Measurements from ENCODE around the gene CTBP2. TPM values are rescaled to one million over a fixed set of nuclear protein-coding genes. Genes with fewer than 3 reads are reported as not detected.

Gene CTBP2
- total and polyA plus RNA-seq, 10 of the 15 experiments (the other 5 are each of a cell fraction or from before 2014, with no cell fraction given), result 0.02 to 0.72 (median 0.06) TPM; not detected in 2

DNA sequence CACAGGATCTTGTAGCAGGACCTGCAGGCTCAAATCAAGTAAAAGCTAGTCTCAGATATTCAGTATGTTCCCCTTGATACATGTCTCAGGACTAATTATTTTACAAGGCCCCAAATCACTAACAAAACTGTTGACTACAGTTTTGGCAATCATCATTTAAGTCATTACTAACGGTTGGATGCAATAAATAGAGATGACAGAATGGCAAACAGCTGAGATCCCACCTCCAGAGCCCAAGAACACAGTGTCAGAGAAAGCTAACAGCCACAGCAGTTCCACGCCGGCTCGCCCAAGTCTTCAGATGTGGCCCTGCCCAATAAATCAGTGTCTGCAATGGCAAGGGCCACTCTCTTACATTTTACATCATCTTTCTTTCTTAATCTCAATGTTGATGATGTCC lies 87.6 kb downstream of the CTBP2 start:
- Histone ChIP-seq H3K4me3 (no peak overlapping the region), H3K27ac (ENCODE audit: control insufficient read depth, insufficient read depth) (no peak overlapping the region), H3K4me2 (ENCODE audit: control insufficient read depth, insufficient read depth) (no peak overlapping the region), H3K36me3 (ENCODE audit: control insufficient read depth in 2 of 2, insufficient read depth in 2 of 2, low read length in 1 of 2) (no peaks in the 10 kb centered on the region), H3K4me1 (ENCODE audit: control insufficient read depth, insufficient read depth, low read length) (no peaks in the 10 kb centered on the region), H3K9ac (ENCODE audit: control insufficient read depth, insufficient read depth, low read length) (no peak overlapping the region), H3K79me2 (ENCODE audit: control insufficient read depth, insufficient read depth, low read length) (no peaks in the 10 kb centered on the region), H2AFZ (ENCODE audit: control insufficient read depth, low read depth, low read length) (no peak overlapping the region), H3K27me3 (replicated peaks in 1 of 2; ENCODE audit: control insufficient read depth in 2 of 2, insufficient read depth in 2 of 2, low read length in 1 of 2) (peaks cover 3 to 4% of the 10 kb centered on the region in 2 experiments), H4K20me1 (ENCODE audit: control insufficient read depth, insufficient read depth) (0 out of 2 replicates have a peak, but pooled peaks cover 7% of the 10 kb centered on the region), H3K9me3 (replicated peaks; ENCODE audit: control insufficient read depth, insufficient read depth, low read length) (no peaks in the 10 kb centered on the region; the same call in 1 of the 3 replicates)
- in situ Hi-C loops (cut with MboI), result no loop called here
- ATAC-seq, result no peak
- RAD21 ChIA-PET (ENCODE audit: unreplicated experiment), result no interaction called here
- intact Hi-C loops (cut with micrococcal nuclease; ENCODE audit: unreplicated experiment), result no loop called here
- FAIRE-seq, result no peak
- TF ChIP-seq, protein P1, sequence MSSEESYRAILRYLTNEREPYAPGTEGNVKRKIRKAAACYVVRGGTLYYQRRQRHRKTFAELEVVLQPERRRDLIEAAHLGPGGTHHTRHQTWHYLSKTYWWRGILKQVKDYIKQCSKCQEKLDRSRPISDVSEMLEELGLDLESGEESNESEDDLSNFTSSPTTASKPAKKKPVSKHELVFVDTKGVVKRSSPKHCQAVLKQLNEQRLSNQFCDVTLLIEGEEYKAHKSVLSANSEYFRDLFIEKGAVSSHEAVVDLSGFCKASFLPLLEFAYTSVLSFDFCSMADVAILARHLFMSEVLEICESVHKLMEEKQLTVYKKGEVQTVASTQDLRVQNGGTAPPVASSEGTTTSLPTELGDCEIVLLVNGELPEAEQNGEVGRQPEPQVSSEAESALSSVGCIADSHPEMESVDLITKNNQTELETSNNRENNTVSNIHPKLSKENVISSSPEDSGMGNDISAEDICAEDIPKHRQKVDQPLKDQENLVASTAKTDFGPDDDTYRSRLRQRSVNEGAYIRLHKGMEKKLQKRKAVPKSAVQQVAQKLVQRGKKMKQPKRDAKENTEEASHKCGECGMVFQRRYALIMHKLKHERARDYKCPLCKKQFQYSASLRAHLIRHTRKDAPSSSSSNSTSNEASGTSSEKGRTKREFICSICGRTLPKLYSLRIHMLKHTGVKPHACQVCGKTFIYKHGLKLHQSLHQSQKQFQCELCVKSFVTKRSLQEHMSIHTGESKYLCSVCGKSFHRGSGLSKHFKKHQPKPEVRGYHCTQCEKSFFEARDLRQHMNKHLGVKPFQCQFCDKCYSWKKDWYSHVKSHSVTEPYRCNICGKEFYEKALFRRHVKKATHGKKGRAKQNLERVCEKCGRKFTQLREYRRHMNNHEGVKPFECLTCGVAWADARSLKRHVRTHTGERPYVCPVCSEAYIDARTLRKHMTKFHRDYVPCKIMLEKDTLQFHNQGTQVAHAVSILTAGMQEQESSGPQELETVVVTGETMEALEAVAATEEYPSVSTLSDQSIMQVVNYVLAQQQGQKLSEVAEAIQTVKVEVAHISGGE (CRISPR knock-in tag; IDR thresholded peaks at IDR 0.05), result no peak
- no peak for TF ChIP-seq RAD51 (IDR thresholded peaks at IDR 0.05)
- no peak for TF ChIP-seq HCFC1 (IDR thresholded peaks at IDR 0.05; ENCODE audit: low read length)
- no peak for TF ChIP-seq CEBPB (IDR thresholded peaks at IDR 0.05; ENCODE audit: borderline replicate concordance in 1 of 2, low read depth in 2 of 2, low read length in 2 of 2)
- TF ChIP-seq PKNOX1 (IDR thresholded peaks at IDR 0.05), result no peak
- no peak for TF ChIP-seq SIN3A (IDR thresholded peaks at IDR 0.05; ENCODE audit: low read depth, low read length)
- WGBS (ENCODE audit: insufficient coverage, insufficient replicate concordance, low lambda C conversion rate, missing lambda C conversion rate), result 71% methylated on average over 4 of the region's 4 CpGs
- CTCF ChIA-PET, result no interaction called here
- SMC1A ChIA-PET (ENCODE audit: uncharacterized antibody, unreplicated experiment), result no interaction called here
- POLR2A ChIA-PET, result no interaction called here
- DNase-seq (ENCODE audit: low read depth, low spot score), result no peak
- no TSS peak for BruUV-seq (replicated peaks)

Measured in GM12878 (cell line).